SU-DHL-6 (cell line): ENCODE measurements around the gene ABHD17A.

ENCODE experiments used
- EZH2phosphoT487 ChIP-seq: fragments of 200-600 bp; sonication (generic), shearing (Covaris generic); conservative IDR thresholded peaks from 2 replicates; pipeline ENCODE4 v1.6.1; 2018; ENCODE audit warnings: mild to moderate bottlenecking, antibody characterized with exemption, low read length, moderate library complexity, mixed read lengths
- TF ChIP-seq, protein P1 (sequence below): fragments of 200-600 bp; sonication (generic); IDR thresholded peaks from one replicate; pipeline ENCODE4 v1.5.1; 2017; ENCODE audit warnings: antibody characterized with exemption, mild to moderate bottlenecking, low read length, moderate library complexity; ENCODE audit not compliant: insufficient read depth, poor library complexity, severe bottlenecking

GRCh38 chr19:1867349-1867724 is 18.0 kb downstream of the ABHD17A start:
- TF ChIP-seq, protein P1, sequence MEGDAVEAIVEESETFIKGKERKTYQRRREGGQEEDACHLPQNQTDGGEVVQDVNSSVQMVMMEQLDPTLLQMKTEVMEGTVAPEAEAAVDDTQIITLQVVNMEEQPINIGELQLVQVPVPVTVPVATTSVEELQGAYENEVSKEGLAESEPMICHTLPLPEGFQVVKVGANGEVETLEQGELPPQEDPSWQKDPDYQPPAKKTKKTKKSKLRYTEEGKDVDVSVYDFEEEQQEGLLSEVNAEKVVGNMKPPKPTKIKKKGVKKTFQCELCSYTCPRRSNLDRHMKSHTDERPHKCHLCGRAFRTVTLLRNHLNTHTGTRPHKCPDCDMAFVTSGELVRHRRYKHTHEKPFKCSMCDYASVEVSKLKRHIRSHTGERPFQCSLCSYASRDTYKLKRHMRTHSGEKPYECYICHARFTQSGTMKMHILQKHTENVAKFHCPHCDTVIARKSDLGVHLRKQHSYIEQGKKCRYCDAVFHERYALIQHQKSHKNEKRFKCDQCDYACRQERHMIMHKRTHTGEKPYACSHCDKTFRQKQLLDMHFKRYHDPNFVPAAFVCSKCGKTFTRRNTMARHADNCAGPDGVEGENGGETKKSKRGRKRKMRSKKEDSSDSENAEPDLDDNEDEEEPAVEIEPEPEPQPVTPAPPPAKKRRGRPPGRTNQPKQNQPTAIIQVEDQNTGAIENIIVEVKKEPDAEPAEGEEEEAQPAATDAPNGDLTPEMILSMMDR: no peak
- no peak for TF ChIP-seq EZH2phosphoT487
